T47D (cell line): ENCODE results near the gene COA7.
"Not testable (repeated sequence)": the region's sequence is repeated elsewhere in the genome, so short reads cannot be mapped to it uniquely, and the experiment has no call there.

Experiments used
- DNase-seq, 2 experiments: peaks; one replicate each; pipeline versions ENCODE4 v3.0.0 to v3.0.0-alpha.2; 2011 to 2012; ENCODE audit warnings: low read depth in 1 of 2, low spot score in 1 of 2
- JUND ChIP-seq: IDR thresholded peaks from 2 replicates; pipeline ENCODE4 v1.6.1; 2012; ENCODE audit warnings: low read depth
- in situ Hi-C: cut with HindIII; loops from 2 replicates; pipeline ENCODE4 v1.10.0; 2016; ENCODE audit warnings: low sequenced_read_pairs, low pct_unique_long_range_greater_than_20kb

Gene COA7

DNA sequence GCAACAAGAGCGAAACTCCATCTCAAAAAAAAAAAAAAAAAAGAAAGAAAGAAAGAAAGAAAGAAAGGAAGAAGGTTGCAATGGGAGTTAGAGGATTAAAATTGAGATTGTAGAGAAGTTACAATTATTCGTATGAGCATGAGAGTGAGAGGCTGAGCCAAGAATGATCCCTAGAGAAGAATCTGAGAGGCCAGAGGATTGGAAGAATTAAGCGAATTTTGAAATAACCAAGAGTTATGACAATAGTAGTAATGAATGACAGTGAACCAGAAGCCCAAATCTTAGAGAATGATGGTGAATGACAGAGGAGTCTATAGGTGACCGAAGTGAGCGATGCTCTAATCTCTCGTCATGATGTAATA lies 27.7 kb upstream of the COA7 start:
- no peak for DNase-seq
- TF ChIP-seq JUND = no peak
- in situ Hi-C loops = no loop called here

DNA sequence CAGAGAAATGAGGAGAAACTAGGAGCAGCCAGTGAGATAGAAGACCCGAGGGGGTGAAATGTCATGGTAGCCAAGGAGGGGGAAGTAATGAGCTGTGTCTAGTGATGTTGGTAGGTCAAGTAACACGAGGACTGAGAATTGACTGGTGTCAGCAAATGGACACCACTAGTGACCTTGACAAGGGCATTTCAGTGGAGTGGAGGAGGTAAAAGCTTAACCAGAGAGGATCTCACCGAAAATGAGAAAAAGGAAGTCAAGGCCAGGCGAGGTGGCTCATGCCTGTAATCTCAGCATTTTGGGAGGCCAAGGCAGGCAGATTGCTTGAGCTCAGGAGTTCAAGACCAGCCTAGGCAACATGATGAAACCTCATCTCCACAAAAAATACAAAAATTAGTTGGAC lies 25.1 kb upstream of the COA7 start:
- in situ Hi-C loops = no loop called here
- no peak for DNase-seq
- TF ChIP-seq JUND = no peak

DNA sequence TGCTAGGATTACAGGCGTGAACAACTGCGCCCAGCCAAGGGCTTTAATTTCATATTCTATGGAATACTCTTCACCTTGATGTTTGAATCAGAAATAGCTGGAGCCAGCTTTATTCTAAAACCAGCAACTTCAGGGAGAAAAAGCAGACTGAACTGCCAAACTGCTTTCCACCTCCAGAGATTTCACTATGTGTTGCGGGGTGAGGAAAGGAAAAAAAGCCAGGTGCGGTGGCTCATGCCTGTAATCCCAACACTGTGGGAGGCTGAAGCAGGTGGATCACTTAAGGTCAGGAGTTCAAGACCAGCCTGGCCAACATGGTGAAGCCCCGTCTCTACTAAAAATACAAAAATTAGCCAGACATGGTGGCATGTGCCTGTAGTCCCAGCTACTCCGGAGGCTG lies 17.1 kb upstream of the COA7 start:
- DNase-seq, in situ Hi-C loops: not testable (repeated sequence)

DNA sequence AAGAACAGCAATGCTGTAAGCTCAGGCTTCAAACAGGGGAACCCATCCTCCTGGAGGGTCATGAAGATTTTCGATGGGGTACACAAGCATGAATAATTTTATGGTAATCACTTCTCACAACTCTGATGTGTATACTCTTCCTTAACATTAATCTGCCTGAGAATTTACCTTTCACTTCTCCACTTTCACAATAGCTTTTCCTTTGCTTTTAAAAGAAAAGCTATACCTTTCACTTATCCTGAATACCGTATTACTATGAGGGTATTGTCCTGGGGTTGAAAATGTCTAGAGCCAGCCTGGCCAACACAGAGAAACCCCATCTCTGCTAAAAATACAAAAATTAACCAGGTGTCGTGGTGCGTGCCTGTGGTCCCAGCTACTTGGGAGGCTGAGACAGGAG lies 15.4 kb upstream of the COA7 start:
- no peak for TF ChIP-seq JUND
- no peak for DNase-seq
- in situ Hi-C loops = no loop called here

DNA sequence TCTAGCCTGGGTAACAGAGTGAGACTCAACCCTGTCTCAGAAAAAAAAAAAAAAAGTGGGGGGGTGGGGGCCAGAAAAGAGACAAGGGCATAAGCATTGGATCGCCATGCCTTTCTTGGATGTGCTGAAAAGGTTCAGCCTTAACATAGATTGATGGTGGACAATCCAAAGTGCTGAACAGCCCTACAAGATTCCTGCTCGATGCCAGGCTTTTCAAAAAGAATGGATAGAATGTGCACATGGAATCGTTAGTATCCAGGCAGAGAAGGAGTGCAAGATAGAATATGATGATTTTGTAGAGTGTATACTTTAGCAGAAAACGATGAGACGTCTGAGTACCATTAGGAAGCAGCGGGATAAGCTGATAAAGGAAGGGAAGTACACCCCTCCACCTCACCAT lies 10.9 kb upstream of the COA7 start:
- DNase-seq = no peak
- in situ Hi-C loops = no loop called here
- TF ChIP-seq JUND = no peak

DNA sequence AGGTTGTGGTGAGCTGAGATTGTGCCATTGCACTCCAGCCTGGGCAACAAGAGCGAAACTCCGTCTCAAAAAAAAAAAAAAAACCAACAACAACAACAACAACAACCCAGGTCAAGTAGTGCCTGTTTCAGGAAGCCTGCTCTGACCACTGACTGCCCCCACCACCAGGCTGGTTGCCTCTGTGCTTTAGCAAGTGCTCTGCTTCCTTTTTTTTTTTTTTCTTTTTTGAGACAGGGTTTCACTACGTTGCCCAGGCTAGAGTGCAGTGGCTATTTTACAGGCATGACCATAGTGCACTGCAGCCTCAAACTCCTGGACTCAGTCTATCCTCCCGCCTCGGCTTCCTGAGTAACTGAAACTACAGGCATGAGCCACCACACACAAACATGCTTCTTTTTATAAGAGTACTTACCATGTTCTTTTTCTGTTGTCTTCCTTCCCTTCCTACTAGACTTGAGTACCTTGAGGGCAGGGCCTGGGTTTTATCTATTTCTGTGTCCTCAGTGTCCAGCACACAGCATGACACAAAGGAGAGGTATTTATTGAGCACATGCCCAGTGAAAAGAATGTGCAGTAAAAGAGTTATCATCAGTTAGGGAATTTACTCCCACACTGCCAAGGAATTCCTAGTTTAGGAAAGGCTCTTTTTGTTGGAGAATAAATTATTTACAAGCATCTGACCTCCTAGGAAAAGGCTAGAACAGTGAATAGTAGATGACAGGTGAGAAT lies 9.9 kb upstream of the COA7 start:
- in situ Hi-C loops = no loop called here
- DNase-seq = peak in 1 of 2 experiments; percentile 48
- TF ChIP-seq JUND = no peak

DNA sequence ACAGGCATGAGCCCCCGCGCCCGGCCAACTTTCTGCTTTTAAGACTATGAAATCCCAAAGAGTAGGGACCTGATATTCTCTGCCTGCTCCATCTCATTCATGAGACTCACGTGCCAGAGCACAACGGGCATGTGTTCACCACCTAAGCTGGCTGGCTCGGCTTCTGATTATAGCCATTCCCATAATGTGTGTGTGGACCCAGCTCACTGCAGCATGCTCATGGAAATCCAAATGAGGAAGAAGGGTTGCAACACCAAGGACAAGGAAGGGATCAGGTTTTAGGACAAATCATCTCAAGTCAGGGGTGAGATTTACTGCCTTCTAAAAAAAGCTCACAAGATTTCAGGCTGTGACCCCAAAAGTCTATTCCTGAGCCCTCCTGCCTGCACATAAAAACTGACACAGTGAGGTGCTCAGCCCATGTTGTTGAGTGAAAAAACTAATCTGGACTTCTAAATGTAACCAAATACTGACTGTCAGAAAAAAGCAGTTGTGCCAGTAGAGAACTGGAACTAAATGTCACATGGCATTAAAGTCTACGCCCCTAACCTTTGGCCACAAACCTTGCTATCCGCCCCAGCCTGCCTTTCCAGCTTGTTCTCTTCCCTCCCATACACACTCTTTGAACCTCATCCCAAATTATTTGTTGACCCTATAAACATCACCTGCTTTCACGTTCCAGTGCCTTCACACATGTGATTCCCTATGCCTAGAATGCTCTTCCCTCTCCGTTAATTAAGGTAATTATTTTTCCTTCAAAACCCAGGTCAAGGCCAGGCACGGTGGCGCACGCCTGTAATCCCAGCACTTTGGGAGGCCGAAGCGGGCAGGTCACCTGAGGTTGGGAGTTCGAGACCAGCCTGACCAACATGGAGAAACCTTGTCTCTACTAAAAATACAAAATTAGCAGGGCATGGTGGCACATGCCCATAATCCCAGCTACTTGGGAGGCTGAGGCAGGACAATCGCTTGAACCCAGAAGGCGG lies 9.1 kb upstream of the COA7 start:
- TF ChIP-seq JUND = no peak
- in situ Hi-C loops = no loop called here
- DNase-seq = peak in 1 of 2 experiments; percentile 90

DNA sequence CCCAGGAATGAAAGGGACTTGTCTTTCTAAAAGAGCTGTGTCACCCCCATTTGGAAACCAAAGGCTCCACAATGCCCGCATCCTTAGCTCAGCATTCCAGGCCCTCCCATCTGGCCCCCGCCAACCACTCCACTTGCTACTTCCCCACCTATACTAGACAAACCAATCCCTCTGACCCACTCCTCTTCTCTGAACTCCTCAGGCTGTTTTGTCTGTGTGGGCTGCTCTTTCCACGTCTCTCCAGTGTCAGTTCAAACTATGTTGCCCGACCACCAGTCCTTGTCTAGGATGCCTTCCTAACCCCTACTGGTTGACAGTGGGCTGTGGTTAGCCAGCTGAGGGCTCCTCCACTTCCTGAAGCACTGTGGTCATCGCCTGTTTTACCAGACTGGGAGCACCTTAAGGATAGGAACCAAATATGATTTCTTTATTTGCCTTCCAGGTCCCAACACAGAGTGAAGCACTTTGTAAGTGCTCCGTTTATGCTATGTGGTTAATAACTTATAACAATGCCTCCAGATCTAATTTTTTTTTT lies 8.1 kb upstream of the COA7 start:
- in situ Hi-C loops = no loop called here
- TF ChIP-seq JUND = no peak
- no peak for DNase-seq

DNA sequence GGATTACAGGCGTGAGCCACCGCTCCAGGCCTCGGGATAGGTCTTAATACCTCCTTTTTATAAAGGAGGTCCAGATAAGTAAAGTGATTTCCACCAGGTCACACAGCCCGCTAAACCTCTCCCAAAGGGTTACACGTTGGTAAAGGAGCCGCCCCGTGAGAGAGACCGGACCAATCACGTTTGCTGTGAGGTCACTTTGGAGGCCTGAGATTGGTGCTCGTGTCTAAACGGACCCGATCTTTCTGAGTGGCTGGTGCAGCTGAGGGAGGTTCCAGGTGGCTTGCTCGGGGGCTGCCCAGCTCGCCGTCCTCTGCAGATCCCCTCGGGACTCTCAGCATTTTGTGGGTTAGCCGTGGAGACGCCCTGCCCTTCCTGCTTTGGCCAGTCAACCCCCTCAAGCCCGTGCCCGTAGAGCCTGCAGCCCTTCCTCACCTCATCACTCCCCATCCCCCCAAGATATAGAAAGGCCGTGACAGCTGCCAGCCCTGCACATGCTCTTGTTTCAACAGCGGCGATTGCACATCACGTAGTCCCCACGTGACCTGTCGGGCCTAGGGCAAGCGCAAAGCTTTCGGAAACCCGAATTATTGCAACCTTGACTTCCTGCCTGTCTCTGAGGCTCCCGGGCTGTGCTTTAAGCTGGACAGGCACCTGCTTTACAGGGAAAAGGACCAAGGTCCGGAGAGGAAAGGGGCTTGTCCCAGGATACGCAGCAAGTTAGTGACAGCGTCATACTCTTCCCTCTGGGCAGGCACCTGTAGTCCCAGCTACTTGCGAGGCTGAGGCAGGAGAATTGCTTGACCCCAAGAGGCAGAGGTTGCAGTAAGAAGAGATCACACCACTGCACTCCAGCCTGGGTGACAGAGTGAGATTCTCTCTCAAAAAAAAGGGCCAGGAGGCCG lies 5.0 kb upstream of the COA7 start:
- in situ Hi-C loops = no loop called here
- no peak for TF ChIP-seq JUND
- peak; percentile 51 to 91 for DNase-seq

DNA sequence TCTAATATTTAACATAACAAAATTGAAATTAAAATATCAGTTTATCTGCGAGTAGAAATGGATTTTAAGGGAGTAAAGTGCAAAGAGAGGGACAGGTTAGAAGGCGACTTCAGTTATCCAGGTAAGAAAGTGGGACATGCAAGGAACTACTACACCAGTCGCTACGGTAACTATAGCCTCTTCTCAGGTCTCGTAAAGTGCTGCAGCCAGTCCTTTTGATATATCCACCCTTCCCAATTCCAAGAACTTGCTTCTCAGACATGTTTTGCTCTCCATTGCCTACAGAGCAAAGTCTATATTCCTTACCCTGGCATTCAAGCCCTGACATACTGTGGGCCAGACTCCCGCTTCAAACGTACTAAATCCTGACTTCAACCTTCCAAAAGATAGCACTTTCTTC lies 2.5 kb downstream of the COA7 start:
- no peak for DNase-seq
- no peak for TF ChIP-seq JUND
- in situ Hi-C loops = no loop called here

DNA sequence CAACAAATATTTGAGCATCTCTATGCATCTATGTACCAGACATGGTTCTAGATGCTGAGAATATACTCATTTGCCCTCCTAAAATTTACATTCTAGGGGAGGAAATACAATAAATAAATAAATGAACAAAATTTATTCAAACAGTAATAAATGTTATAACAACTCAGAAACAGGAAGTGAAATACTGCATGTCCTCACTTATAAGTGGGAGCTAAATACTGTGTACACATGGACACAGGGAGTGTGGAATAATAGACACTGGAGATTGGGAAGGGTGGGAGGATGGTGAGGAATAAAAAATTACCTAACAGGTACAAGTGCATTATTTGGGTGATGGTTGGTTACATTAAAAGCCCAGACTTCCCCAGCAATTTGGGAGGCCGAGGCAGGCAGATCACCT lies 4.3 kb downstream of the COA7 start:
- no peak for TF ChIP-seq JUND
- no peak for DNase-seq
- in situ Hi-C loops = no loop called here

DNA sequence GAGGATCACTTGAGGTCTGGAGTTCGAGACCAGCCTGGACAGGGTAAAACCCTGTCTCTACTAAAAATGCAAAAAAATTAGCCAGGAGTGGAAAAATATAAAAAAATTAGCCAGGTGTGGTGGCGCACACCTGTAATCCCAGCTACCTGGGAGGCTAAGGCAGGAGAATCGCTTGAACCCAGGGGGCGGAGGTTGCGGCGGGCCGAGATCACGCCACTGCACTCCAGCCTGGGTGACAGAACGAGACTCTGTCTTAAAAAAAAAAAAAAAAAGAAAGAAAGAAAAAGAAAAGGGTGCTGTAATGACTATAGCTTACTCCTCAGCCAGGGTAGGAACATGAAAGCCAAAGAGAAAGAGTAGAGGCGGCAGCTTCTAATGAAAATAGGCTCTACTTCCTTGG lies 4.8 kb downstream of the COA7 start:
- DNase-seq, in situ Hi-C loops: not testable (repeated sequence)
